NCI-H226 (cell line): ENCODE results near the gene RIC3.
A peak's percentile ranks its signal among the peaks of the same experiment; 100 is the strongest.

Experiments used
- DNase-seq: peaks from one replicate; pipeline ENCODE4 v3.0.0-alpha.2; 2015

Gene RIC3

DNA sequence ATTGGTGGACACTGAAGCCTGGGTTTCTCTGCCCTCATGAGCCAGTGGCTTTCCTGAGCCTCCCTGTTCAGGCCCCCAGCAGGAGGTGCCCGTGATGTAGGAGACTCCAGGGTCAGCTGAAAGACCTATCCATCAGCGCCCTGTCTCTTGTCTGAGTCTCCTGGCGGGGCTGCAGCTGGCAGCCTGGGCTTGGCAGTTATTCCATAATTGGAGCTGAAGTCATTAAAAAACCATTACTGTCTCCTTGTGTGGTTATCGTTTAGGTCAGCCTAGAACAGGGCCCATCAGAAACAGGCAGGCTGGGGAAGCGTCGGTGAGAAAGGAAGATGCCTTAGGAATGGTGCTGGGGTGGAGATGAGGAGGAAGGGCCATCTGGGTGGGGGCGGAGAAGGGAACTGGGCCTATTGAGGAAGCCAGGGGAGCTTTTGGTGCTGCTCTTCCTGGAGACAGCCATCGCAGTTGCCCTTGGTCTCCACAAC, 82.8 kb downstream of the RIC3 start:
- no peak for DNase-seq

GRCh38 chr11:8085011-8085645, 83.7 kb downstream of the RIC3 start:
- no peak for DNase-seq

- DNase-seq = no peak
These were observed 84.5 kb downstream of the RIC3 start for GRCh38 chr11:8084352-8084751.

DNA sequence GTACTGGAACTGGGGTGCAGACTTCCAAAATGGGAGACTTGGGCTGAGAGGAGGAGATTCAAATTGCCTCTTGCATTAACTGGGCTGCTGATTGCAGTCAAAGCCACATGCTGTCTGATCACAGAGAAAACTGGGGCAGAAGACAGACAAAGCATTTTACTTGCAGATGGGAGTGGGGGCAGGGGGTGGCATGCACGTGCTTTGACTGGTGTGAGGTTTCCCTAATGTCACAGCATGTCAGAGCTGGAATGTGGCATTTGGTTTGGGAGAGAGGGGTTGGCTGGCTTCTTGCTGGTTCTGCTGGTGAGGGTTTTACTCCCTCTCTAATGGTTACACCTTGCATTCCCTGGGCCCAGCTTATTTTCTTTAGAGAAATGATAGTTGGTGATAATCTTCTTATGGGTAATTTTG, 84.9 kb downstream of the RIC3 start:
- DNase-seq = no peak

DNA sequence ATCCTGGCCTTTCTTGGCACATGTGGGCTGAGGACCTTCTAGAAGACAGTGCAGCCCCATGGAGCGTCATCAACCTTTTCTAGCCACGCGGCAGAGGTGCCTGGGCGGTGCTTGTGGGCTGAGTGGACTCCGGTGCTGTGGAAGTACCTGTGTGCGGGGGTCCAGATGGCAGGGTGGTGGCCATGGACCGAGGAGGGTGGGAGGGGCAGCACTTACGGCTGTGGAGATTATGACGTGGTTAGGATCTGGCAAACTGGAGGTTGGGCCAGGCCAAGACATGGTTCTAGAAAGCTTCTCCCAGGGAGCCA, 85.8 kb downstream of the RIC3 start:
- DNase-seq = no peak

- DNase-seq = no peak
These were observed 86.3 kb downstream of the RIC3 start for GRCh38 chr11:8082391-8083087.

GRCh38 chr11:8081591-8082250, 87.1 kb downstream of the RIC3 start:
- no peak for DNase-seq

- DNase-seq = no peak
These were observed 87.9 kb downstream of the RIC3 start, which contains the start of gene TUB for GRCh38 chr11:8080674-8081590. TUB (plus strand) TSS chr11:8081211; CDS start chr11:8081511, 300 bp downstream.

DNA sequence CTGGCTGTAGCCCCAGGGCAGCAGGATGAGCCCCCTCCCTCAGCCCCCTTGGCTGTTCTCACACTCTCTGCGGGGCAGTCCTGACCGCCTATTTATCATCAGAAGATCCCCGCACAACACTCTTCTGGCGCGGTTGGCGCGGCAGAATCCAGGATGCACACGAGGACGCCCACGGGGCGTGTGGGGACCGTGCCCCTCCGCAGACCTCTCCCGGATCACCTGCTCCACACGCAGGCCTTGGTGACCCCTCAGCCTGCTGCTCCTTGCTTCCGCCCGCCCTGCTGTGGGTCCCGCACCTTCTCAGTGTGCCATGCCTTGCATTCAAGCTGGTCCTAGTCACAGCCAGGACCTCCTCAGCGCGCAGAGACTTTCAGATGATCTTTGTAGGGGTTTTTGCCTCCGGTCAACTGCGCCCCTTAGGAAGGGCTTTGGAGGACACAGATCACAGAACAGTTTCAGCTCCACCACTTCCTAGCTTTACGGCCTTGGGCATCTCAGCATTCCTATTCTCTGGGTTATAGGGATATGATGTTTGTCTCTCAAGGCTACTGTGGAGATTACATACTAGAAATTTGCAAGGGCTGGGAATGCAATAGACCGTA, 88.7 kb downstream of the RIC3 start:
- DNase-seq = no peak

GRCh38 chr11:8079111-8079675, 89.6 kb downstream of the RIC3 start:
- DNase-seq = no peak

GRCh38 chr11:8075119-8075726, 93.6 kb downstream of the RIC3 start:
- DNase-seq = no peak

DNA sequence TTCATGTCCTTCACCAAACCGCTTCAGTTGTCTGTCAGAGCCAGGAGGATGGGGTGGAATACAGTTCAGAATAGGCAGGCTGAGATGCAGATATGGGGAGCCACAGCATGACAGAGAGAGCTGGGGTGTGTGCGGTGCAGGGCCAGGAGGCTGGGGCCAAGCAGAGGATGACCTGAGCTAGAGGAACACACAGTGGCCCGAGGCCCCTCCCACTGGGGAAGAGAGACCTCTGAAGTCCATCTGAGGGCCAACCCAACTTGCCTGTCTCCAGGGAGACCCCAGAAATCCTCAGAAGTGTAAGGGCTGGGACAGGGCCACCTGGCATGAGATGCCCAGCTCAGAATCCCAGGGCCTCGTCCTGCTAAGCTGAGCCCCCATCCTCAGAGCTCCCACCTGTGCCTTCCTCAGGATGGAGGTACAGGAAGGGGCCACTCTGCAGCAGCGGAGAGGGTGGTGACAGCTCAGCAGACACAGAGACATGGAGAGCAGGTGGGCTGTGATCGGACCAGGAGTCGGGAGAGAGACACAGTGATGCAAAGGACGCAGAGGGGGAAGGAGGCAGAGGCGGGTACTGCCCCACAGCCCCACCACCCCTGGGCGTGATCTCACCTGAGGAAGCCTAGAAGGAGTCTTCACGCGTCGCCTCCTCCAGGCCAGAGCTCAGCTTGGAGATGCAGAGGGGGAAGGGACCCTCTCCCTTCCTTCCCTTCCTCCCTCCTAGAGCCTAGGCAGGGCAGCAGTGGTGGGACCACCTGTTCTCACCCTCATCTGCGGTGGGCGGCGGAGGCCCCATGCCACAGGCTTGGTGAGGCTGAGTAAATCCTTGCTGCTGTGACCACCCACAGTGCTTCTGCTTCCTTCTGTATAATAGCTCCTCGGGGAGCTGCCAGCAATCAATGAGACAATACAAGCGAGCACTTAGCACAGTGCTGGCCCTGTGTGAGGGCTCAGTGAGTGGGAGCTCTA, 96.9 kb downstream of the RIC3 start:
- DNase-seq = no peak

- DNase-seq = no peak
These were observed 98.3 kb downstream of the RIC3 start for GRCh38 chr11:8070417-8071115.

- no peak for DNase-seq
These were observed 99.1 kb downstream of the RIC3 start for GRCh38 chr11:8069771-8070170.

DNA sequence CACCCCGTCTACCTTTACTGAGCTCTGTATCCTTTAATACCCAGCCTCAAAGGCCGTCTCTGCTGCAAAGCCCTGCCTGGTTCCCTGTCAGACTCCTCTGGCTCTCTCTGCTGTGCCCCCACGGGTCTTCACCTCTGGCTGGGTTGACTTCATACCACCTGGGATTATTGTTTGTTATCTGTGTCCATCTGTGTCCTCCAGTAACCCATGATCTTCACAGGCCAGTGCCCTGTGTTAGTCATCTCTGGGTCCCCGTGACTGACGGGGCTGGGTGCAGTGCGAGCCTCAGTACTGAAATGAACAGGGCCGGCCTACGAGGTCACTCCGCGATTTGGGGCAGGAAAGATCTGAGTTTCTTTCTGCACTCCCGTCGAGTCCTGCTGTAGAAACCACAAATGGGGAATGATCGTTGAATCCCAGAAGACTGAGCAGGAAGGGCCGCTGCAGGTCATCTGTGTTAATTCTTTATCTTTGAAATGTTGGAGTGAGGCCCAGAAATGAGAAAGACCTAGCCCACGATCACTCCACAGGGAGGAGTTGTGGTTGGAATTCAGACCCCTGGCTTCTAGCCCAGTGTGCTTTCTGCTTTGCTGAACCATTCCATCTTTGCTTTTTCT, 100.1 kb downstream of the RIC3 start:
- DNase-seq = peak; percentile 98

DNA sequence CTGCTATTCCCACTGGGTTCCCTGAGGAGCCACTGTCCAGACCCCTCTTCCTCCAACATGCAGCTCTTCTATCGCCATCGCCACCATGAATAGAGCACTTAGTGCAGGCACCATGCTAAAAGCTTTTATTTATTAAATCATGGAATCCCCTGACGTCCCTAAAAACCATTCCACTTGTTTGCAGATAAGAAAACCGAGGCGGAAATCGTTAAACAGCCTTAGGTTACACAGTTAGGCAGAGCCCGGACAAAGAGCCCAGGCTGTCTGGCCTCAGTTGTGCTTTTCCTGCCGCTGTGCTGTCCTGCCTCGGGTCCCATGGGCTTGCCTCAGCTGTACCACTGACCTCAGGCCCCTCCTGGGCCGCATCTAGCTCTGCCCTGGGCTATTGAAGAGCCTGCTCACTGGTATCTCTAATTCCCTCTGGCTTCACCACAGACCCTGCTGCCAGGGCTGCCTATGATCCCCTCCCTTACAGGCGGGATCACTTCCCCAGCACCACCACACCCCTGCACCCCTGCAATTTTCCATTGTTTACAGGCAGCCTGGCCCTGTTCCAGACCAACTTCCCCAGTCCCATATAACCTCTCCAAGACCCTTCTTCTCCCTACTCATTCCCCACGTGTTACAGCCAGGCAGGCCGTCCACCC, 100.8 kb downstream of the RIC3 start:
- peak; percentile 9 for DNase-seq

DNA sequence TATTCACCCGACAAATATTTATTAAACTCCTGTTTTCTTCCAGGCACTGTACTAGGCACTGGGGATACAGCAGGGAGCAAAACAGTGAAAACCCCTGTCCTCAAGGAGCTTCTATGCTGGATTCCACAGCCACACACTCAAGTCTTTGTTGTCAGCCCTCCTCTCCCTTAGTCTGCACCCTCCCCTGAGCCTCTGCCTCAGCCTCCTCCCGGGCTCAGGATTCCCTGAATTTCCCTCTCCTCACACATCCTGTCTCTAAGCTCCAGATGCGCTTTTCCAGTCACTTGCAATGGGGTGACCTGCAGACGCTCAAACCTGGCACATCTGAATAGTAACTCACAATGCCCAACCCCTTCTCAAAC, 101.3 kb downstream of the RIC3 start:
- DNase-seq = no peak

GRCh38 chr11:8066911-8067455, 101.8 kb downstream of the RIC3 start:
- DNase-seq = no peak
